Activated CD4-positive, alpha-beta T cell treated with anti-CD3 and anti-CD28 coated beads, Interleukin-2, amount 50 U/mL, for 48 hours (primary cell): ENCODE data around the gene NHEJ1.

ENCODE experiments used
- DNase-seq, 2 experiments: peaks; one replicate each; pipeline ENCODE4 v3.0.0-alpha.2; 2020

NHEJ1 gene

GRCh38 chr2:219026946-219027345, 133.7 kb downstream of the NHEJ1 start:
- DNase-seq: no peak

GRCh38 chr2:219025637-219026585, 134.7 kb downstream of the NHEJ1 start:
- DNase-seq: no peak
